Epithelial cell of prostate (primary cell): Measurements from ENCODE around the gene SNTA1.
"Not testable (repeated sequence)": the region's sequence is repeated elsewhere in the genome, so short reads cannot be mapped to it uniquely, and the experiment has no call there.

ENCODE experiments used
- DNase-seq: peaks from one replicate; pipeline ENCODE4 v3.0.0-alpha.2; 2011; ENCODE audit warnings: low read depth, low spot score
- H3K27ac ChIP-seq: fragments of 450-650 bp; 2 replicates; pipeline ENCODE4 v1.5.1; 2017; ENCODE audit warnings: mild to moderate bottlenecking

SNTA1 gene

GRCh38 chr20:33401184-33401920 lies 42.2 kb downstream of the SNTA1 start, which contains the start of gene CDK5RAP1:
Gene CDK5RAP1 (minus strand): TSS chr20:33401519. CDS start chr20:33397064, 4,455 bp downstream.
- peak within 1 kb of the TSS; percentile 23 for H3K27ac ChIP-seq
- peak; percentile 57 for DNase-seq

GRCh38 chr20:33400812-33401183 lies 42.8 kb downstream of the SNTA1 start:
- no peak for DNase-seq
- peak overlapping the region; percentile 23 for H3K27ac ChIP-seq

GRCh38 chr20:33399924-33400323 lies 43.6 kb downstream of the SNTA1 start:
- DNase-seq: no peak
- H3K27ac ChIP-seq: no peak overlapping the region

- no peak for DNase-seq
Measured at GRCh38 chr20:33394718-33395117, 48.8 kb downstream of the SNTA1 start.

GRCh38 chr20:33393609-33394008 lies 50.0 kb downstream of the SNTA1 start:
- no peak overlapping the region for H3K27ac ChIP-seq
- no peak for DNase-seq

More at GRCh38 chr20:33394718-33395117, 48.8 kb downstream of the SNTA1 start:
- no peak overlapping the region for H3K27ac ChIP-seq

- DNase-seq: no peak
- no peak overlapping the region for H3K27ac ChIP-seq
Measured at GRCh38 chr20:33391722-33392415, 51.7 kb downstream of the SNTA1 start.

- DNase-seq, H3K27ac ChIP-seq: not testable (repeated sequence)
Measured at GRCh38 chr20:33389326-33389725, 54.2 kb downstream of the SNTA1 start.

GRCh38 chr20:33388268-33388667 lies 55.3 kb downstream of the SNTA1 start:
- H3K27ac ChIP-seq: no peak overlapping the region
- no peak for DNase-seq

GRCh38 chr20:33387177-33387576 lies 56.4 kb downstream of the SNTA1 start:
- peak; percentile 58 for DNase-seq

GRCh38 chr20:33386673-33387072 lies 56.9 kb downstream of the SNTA1 start:
- no peak for DNase-seq
- peak overlapping the region; percentile 3 for H3K27ac ChIP-seq

More at GRCh38 chr20:33387177-33387576, 56.4 kb downstream of the SNTA1 start:
- H3K27ac ChIP-seq: peak overlapping the region; percentile 3

GRCh38 chr20:33377366-33377765 lies 66.2 kb downstream of the SNTA1 start:
- DNase-seq: no peak

GRCh38 chr20:33373735-33374605 lies 69.6 kb downstream of the SNTA1 start:
- peak; percentile 43 for DNase-seq
- peak overlapping the region; percentile 83 for H3K27ac ChIP-seq

More at GRCh38 chr20:33377366-33377765, 66.2 kb downstream of the SNTA1 start:
- no peak overlapping the region for H3K27ac ChIP-seq

GRCh38 chr20:33372993-33373441 lies 70.5 kb downstream of the SNTA1 start:
- H3K27ac ChIP-seq: peak overlapping the region; percentile 83
- peak; percentile 50 for DNase-seq

- no peak for DNase-seq
Measured at GRCh38 chr20:33370291-33370690, 73.3 kb downstream of the SNTA1 start.

GRCh38 chr20:33362898-33363297 lies 80.7 kb downstream of the SNTA1 start:
- no peak for DNase-seq
- H3K27ac ChIP-seq: no peak overlapping the region

More at GRCh38 chr20:33370291-33370690, 73.3 kb downstream of the SNTA1 start:
- peak overlapping the region; percentile 49 for H3K27ac ChIP-seq

- H3K27ac ChIP-seq: no peak overlapping the region
- no peak for DNase-seq
Measured at GRCh38 chr20:33359399-33360261, 83.9 kb downstream of the SNTA1 start.
